ENCODE measurements around the gene PDP2.

Gene PDP2

GRCh38 chr16:66905633-66906539, 25.6 kb downstream of the PDP2 start:
- peak; percentile 32 for DNase-seq

- DNase-seq = no peak
These were observed 26.9 kb downstream of the PDP2 start for GRCh38 chr16:66906916-66907836.

GRCh38 chr16:66908116-66908515, 27.8 kb downstream of the PDP2 start:
- DNase-seq = no peak

- no peak for DNase-seq
These were observed 28.6 kb downstream of the PDP2 start for GRCh38 chr16:66908762-66909559.

DNA sequence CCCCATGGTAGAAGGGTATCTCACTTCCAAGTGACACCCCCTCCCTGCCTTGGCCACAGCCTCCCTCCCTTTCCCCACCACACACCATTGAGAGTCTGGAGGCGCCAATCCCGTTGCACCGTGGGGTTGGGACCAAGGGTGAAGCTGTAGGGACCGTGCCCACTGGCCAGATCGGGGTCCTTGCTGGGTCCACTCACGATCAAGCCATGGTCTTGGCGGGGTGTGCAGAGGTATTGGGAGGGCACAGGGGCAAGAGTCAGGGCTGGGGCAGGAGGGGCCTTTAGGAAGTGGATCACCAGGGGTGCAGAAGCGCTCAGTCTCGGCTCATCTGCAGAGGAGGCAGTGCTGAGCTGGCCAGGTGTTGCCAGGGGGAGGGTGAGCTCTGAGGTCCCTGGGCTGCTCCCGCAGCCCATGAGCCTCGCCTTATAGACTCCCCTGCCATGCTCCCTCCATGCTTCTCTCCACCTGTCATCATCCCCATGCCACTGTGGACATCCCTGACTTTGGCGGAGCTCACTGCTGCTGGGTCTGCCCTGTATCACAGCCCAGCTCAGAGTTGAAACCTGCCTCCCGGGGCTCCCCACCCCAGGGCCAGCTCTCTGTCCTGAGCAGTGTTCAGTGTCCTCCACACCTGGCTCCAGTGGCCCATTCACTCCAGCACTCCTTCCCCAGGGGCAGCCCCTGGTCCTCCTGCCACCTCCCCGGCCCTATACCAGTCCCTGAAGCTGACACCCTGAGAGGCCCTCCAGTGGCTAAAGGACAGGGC, 30.0 kb downstream of the PDP2 start:
- DNase-seq = no peak

DNA sequence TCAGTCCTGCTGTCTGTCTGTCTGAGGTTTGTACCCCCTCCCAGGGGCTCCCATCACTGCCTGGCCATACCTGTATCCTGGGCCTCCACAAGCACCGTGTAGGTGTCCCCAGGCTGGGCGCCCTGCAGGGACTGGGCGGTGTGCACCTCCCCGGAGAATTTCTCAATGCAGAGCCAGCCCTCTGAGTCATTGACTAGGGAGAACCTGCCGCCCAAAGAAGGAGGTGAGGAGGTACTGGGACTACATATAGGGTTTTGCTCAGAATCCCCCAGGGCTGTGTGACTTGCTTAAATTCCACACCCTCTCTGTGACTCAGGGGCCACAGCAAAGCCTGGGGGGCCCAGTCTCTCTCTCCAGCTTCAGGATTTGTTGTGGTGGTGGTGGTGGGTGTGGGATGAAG, 30.8 kb downstream of the PDP2 start:
- DNase-seq = no peak

GRCh38 chr16:66911801-66912200, 31.5 kb downstream of the PDP2 start:
- DNase-seq = no peak

DNA sequence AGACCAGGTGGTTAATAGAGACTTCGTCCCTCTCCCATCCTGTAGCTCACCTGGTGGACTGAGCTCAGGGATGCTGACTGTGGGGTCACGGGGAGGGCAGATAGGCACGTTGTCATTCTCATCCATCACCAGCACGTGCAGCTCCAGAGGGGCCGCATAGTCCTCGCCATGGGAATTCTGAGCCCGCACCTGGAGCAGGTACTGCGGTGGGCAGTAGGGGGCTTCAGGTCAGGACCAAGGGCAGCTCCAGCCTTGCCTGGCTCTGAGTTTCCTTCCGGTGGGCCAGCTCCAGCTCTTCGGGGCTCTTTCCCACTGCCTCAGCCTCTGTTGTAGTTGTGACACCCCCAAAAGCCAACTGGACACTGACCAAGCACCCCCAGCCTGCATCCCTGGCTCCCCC, 32.8 kb downstream of the PDP2 start:
- DNase-seq = no peak

- DNase-seq = no peak
These were observed 33.4 kb downstream of the PDP2 start for GRCh38 chr16:66913711-66914110.

GRCh38 chr16:66914541-66914940, 34.2 kb downstream of the PDP2 start:
- no peak for DNase-seq

DNA sequence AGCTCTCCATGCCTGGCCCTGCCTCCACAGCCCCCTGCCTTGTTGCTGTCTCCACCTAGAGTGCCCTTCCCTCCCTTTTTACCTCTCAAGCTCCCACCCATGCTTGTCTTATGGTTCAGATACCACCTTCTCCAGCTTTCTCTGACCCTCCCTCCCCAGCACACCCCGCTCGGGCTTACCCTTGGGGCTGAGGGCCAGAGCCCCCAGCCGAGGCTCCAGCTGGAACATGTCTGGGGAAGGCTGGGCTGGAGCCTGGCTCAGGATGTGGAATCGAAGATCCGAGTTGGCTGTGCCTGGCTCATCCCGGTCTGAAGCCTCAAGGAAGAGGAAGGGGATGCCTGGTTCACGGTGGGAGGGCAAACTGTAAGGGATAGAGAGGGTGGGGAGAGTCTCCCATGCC, 34.7 kb downstream of the PDP2 start:
- no peak for DNase-seq

- no peak for DNase-seq
These were observed 36.2 kb downstream of the PDP2 start for GRCh38 chr16:66916518-66916917.

- DNase-seq = no peak
These were observed 37.4 kb downstream of the PDP2 start for GRCh38 chr16:66917741-66918140.

DNA sequence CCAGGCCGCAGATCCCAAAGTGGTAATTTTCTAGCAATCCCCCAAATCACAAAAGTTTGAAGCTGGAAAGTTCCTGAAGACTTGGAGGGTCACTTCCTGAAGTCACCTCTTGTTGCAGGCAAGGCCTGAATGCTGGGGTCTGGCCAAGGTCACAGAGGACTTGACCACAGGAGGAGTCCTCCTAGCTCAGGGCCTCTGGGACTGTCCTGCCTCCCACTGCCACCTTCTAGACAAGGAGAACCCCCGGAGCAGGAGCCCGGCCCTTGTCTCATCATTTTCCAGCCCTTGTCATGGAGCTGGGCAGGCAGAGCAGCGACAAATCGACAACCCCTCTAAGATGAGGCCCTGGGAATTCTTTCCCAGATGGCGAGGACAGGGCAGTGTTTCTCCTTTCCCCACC, 38.0 kb downstream of the PDP2 start:
- DNase-seq = no peak

- no peak for DNase-seq
These were observed 38.7 kb downstream of the PDP2 start, which contains the start of gene CDH16 for GRCh38 chr16:66918803-66919568. TSS of gene CDH16 (minus strand) at chr16:66918885. CDS start at chr16:66918065, 820 bp downstream.

DNA sequence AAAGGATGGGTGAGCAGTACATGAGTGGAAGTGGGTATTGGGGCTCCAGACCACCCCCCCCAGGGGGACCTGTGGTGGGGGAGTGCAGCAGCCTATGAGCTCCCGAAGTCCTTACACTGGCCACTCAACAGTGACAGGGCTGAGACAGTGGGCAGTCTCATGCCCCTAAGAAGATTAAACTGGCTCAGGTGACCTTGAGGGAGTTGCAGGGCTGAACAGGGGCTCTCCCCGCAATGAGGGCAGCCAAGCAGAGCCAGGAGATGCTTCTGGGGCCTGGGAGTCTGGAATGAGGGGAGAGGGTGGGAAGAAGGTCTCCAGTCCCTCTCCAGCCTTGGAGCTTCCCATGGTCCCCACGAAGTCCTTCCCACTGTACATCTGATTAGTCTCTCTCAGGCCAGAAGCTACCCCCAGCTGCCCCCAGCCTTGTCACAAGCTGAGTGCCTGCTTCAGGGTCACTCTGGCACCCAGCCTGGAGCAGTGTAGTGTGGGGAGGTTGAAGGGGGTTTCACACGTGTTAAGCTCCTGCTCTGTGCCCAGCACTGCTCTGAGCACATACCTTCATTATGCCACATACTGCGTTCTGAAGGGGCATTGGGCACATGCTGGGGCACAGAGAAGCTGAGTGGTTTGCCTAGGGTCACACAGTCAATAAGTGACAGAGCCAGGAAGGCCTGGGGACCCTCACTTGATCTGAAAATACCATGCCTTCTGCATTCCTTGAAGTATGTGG, 39.4 kb downstream of the PDP2 start:
- DNase-seq = no peak

GRCh38 chr16:66920299-66920590, 39.9 kb downstream of the PDP2 start:
- no peak for DNase-seq

- DNase-seq = no peak
These were observed 40.8 kb downstream of the PDP2 start for GRCh38 chr16:66920924-66921680.

DNA sequence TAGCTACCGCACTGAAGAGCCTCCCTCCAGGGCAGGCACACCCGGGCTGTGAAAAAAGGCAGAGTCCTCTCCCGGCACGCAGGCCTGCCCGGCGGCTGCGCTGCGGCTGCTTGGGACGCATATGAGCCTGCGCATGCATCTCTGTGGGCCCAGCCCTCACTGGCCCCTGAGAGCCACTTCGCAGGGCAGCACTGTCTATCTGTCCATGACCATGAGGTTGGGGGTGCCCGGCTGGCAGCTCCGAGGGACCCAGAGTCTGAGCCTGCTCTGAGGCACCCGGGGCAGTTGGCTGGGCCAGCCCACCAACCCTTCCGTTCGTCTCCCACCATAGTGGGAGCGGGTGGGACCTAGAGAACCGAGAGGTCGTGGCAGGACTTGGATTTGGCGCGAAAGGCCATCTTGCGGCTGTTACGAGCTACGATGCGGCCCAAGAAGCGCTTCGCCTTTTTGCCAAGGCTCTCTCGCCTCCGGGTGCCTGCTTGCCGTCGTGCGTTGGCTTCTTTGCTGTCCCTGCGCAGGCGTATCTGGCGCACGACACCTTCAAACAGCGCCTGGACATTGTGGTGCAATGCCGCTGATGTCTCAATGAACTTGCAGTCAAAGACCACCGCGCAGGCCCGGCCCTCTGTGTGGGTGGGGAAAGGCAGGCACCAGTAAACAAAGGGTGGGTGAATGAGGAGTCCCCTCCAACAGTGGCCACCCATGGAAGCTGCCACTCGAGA, 41.6 kb downstream of the PDP2 start:
- no peak for DNase-seq

Data from stimulated activated CD4-positive, alpha-beta T cell treated with anti-CD3 and anti-CD28 coated beads, Interleukin-4, amount 100 ng/mL, for 1 hour (primary cell).